H9 (cell line): Measurements from ENCODE around the gene ADAMTSL2. TPM values are rescaled to one million over a fixed set of nuclear protein-coding genes. Genes with fewer than 3 reads are reported as not detected.

Experiments used
- DNase-seq: peaks from one replicate; pipeline ENCODE4 v3.0.0-alpha.2; 2017
- H2AFZ ChIP-seq: one replicate; pipeline ENCODE4 v1.6.1; 2013; ENCODE audit warnings: mild to moderate bottlenecking, low read length, control low read depth, moderate library complexity
- H2AK5ac ChIP-seq: 2 replicates; pipeline ENCODE4 v1.6.1; 2013; ENCODE audit warnings: low read length, control low read depth, mixed read lengths; ENCODE audit not compliant: insufficient read length
- H2BK120ac ChIP-seq: one replicate; pipeline ENCODE4 v1.6.1; 2013; ENCODE audit warnings: low read depth, mild to moderate bottlenecking, low read length, control low read depth, inconsistent platforms; ENCODE audit not compliant: poor library complexity, severe bottlenecking
- H2BK12ac ChIP-seq: 2 replicates; pipeline ENCODE4 v1.6.1; 2013; ENCODE audit warnings: low read length, control low read depth, mixed read lengths, low read depth; ENCODE audit not compliant: insufficient read length
- H2BK15ac ChIP-seq: 2 replicates; pipeline ENCODE4 v1.6.1; 2013; ENCODE audit warnings: low read depth, low read length, control low read depth
- H2BK20ac ChIP-seq: one replicate; pipeline ENCODE4 v1.6.1; 2013; ENCODE audit warnings: low read depth, mild to moderate bottlenecking, low read length, control low read depth, inconsistent platforms; ENCODE audit not compliant: poor library complexity, severe bottlenecking
- H2BK5ac ChIP-seq: 2 replicates; pipeline ENCODE4 v1.6.1; 2013; ENCODE audit warnings: low read length, control low read depth, mixed read lengths; ENCODE audit not compliant: insufficient read length
- H3K14ac ChIP-seq: 2 replicates; pipeline ENCODE4 v1.6.1; 2013; ENCODE audit warnings: low read length, control low read depth; ENCODE audit not compliant: insufficient read depth
- H3K18ac ChIP-seq: 2 replicates; pipeline ENCODE4 v1.6.1; 2013; ENCODE audit warnings: low read depth, mild to moderate bottlenecking, mixed read lengths, low read length, control low read depth; ENCODE audit not compliant: insufficient read length
- H3K23ac ChIP-seq: 2 replicates; pipeline ENCODE4 v1.6.1; 2013; ENCODE audit warnings: low read length, control low read depth, mixed read lengths, low read depth; ENCODE audit not compliant: insufficient read length
- H3K23me2 ChIP-seq: 2 replicates; pipeline ENCODE4 v1.6.1; 2013; ENCODE audit warnings: low read depth, mild to moderate bottlenecking, mixed read lengths, low read length, control low read depth; ENCODE audit not compliant: insufficient read length, poor library complexity, severe bottlenecking
- H3K27ac ChIP-seq: 2 replicates; pipeline ENCODE4 v1.5.1; 2013; ENCODE audit warnings: low read length, control low read depth, mixed read lengths, low read depth; ENCODE audit not compliant: insufficient read length
- H3K27me3 ChIP-seq: 2 replicates; pipeline ENCODE4 v1.6.1; 2013; ENCODE audit warnings: low read length, control low read depth, inconsistent platforms; ENCODE audit not compliant: insufficient read depth
- H3K4ac ChIP-seq: 2 replicates; pipeline ENCODE4 v1.6.1; 2013; ENCODE audit warnings: low read depth, mild to moderate bottlenecking, control low read depth, inconsistent platforms, low read length, moderate library complexity
- H3K4me1 ChIP-seq: 2 replicates; pipeline ENCODE4 v1.6.1; 2013; ENCODE audit warnings: low read length, control low read depth, inconsistent platforms; ENCODE audit not compliant: insufficient read depth
- H3K4me2 ChIP-seq: 2 replicates; pipeline ENCODE4 v1.6.1; 2013; ENCODE audit warnings: low read length, control low read depth, mixed read lengths; ENCODE audit not compliant: insufficient read length, insufficient read depth
- H3K56ac ChIP-seq: 2 replicates; pipeline ENCODE4 v1.6.1; 2013; ENCODE audit warnings: low read depth, mild to moderate bottlenecking, mixed read lengths, low read length, control low read depth; ENCODE audit not compliant: insufficient read length
- H3K79me1 ChIP-seq: 2 replicates; pipeline ENCODE4 v1.6.1; 2013; ENCODE audit warnings: low read depth, mild to moderate bottlenecking, moderate library complexity, low read length, control low read depth, inconsistent platforms; ENCODE audit not compliant: insufficient read depth, poor library complexity, severe bottlenecking
- H3K79me2 ChIP-seq: 2 replicates; pipeline ENCODE4 v1.6.1; 2013; ENCODE audit warnings: low read length, control low read depth, inconsistent platforms; ENCODE audit not compliant: insufficient read depth
- H3K9ac ChIP-seq: 2 replicates; pipeline ENCODE4 v1.6.1; 2013; ENCODE audit warnings: low read length, control low read depth, mixed read lengths; ENCODE audit not compliant: insufficient read length; ENCODE audit errors: extremely low read depth
- H3K9me3 ChIP-seq: one replicate; pipeline ENCODE4 v1.6.1; 2013; ENCODE audit warnings: low read depth, low read length, inconsistent platforms; ENCODE audit not compliant: control insufficient read depth
- H3T11ph ChIP-seq: one replicate; pipeline ENCODE4 v1.6.1; 2013; ENCODE audit warnings: mild to moderate bottlenecking, low read length, control low read depth, inconsistent platforms
- H4K20me1 ChIP-seq: one replicate; pipeline ENCODE4 v1.6.1; 2013; ENCODE audit not compliant: control insufficient read depth, insufficient read length, insufficient read depth
- H4K5ac ChIP-seq: 2 replicates; pipeline ENCODE4 v1.6.1; 2013; ENCODE audit warnings: low read depth, mild to moderate bottlenecking, mixed read lengths, low read length, control low read depth; ENCODE audit not compliant: insufficient read length
- H4K8ac ChIP-seq: replicated peaks from 2 replicates; pipeline ENCODE4 v1.6.1; 2013; ENCODE audit warnings: low read length, control low read depth, mixed read lengths, low read depth; ENCODE audit not compliant: insufficient read length
- H4K91ac ChIP-seq: 2 replicates; pipeline ENCODE4 v1.6.1; 2013; ENCODE audit warnings: low read depth, mild to moderate bottlenecking, moderate library complexity, mixed read lengths, low read length, control low read depth; ENCODE audit not compliant: insufficient read length
- H3K27ac Mint-ChIP-seq, 3 experiments: 2 replicates in 2 of 3; 3 replicates in 1 of 3; pipeline ENCODE4 v1.8.0; 2020 to 2021; ENCODE audit warnings: mixed read lengths in 3 of 3, mild to moderate bottlenecking in 1 of 3, moderate library complexity in 1 of 3
- H3K27me3 Mint-ChIP-seq: 2 replicates; pipeline ENCODE4 v1.8.0; 2021; ENCODE audit warnings: low read depth, mild to moderate bottlenecking, moderate library complexity, mixed read lengths
- H3K36me3 Mint-ChIP-seq, 3 experiments: 2 replicates in 2 of 3; 3 replicates in 1 of 3; pipeline ENCODE4 v1.8.0; 2020 to 2021; ENCODE audit warnings: low read depth in 3 of 3, mixed read lengths in 3 of 3; ENCODE audit not compliant: insufficient read depth in 1 of 3
- H3K4me1 Mint-ChIP-seq, 2 experiments: 2 replicates each; pipeline ENCODE4 v1.8.0; 2020; ENCODE audit warnings: mixed read lengths in 2 of 2
- H3K4me3 Mint-ChIP-seq, 2 experiments: 2 replicates in 1 of 2; 3 replicates in 1 of 2; pipeline ENCODE4 v1.8.0; 2020 to 2021; ENCODE audit warnings: mild to moderate bottlenecking in 2 of 2, mixed read lengths in 2 of 2, moderate library complexity in 1 of 2
- H3K9me3 Mint-ChIP-seq, 2 experiments: 2 replicates in 1 of 2; 3 replicates in 1 of 2; pipeline ENCODE4 v1.8.0; 2020; ENCODE audit warnings: mild to moderate bottlenecking in 2 of 2, mixed read lengths in 2 of 2, moderate library complexity in 1 of 2
- CTCF ChIP-seq: fragments of 200-600 bp; sonication (generic); conservative IDR thresholded peaks from 3 replicates; pipeline ENCODE4 v1.8.0; 2021; ENCODE audit warnings: antibody characterized with exemption, mild to moderate bottlenecking
- WGBS: extraction: QIAGEN DNeasy Blood & Tissue Kit; methylation state at CpG from one replicate; pipeline ENCODE4 v1.1.7; 2013; ENCODE audit warnings: missing lambda C conversion rate, low lambda C conversion rate, mixed read lengths; ENCODE audit not compliant: insufficient read length; ENCODE audit errors: extremely low coverage; 5-methylcytosine and 5-hydroxymethylcytosine counted together
- total RNA-seq: library from RNA; stranded (reverse); gene quantifications from 2 replicates; pipeline ENCODE4 v1.2.1, GENCODE V29; 2021

The ADAMTSL2 gene
- total RNA-seq, 1 experiment from 2014 or later: 0.61 TPM

- Histone ChIP-seq H3K23me2 (no peaks in the 10 kb centered on the region), H3K79me1 (no peaks in the 10 kb centered on the region), H3K27me3 (no peaks in the 10 kb centered on the region), H2BK20ac (no peak overlapping the region), H3K14ac (no peak overlapping the region; the same call in 1 of the 2 replicates), H3K4me2 (no peak overlapping the region), H4K8ac (no peak overlapping the region), H3K56ac (no peak overlapping the region), H3K9me3 (no peaks in the 10 kb centered on the region), H3K79me2 (no peaks in the 10 kb centered on the region), H3T11ph (no peak overlapping the region), H2BK12ac (no peak overlapping the region), H4K91ac (no peak overlapping the region), H3K23ac (no peak overlapping the region), H3K4me1 (no peaks in the 10 kb centered on the region; the same call in 1 of the 2 replicates), H3K9ac (no peak overlapping the region), H2BK120ac (no peak overlapping the region), H4K5ac (no peak overlapping the region), H2BK15ac (no peak overlapping the region), H3K4ac (no peak overlapping the region), H2AK5ac (no peak overlapping the region), H2BK5ac (no peak overlapping the region), H3K27ac (no peak overlapping the region), H2AFZ (no peak overlapping the region), H3K18ac (no peak overlapping the region), H4K20me1 (no peaks in the 10 kb centered on the region)
- H3K4me3 Mint-ChIP-seq: no peak overlapping the region
- WGBS: no CpG with 5 or more reads among the region's 3 CpGs
- H3K27ac Mint-ChIP-seq: no peak overlapping the region
- no peaks in the 10 kb centered on the region for H3K9me3 Mint-ChIP-seq
- no peaks in the 10 kb centered on the region for H3K36me3 Mint-ChIP-seq
- no peak for TF ChIP-seq CTCF
- H3K27me3 Mint-ChIP-seq: peaks cover 3% of the 10 kb centered on the region
- peaks cover 45 to 57% of the 10 kb centered on the region in 2 experiments for H3K4me1 Mint-ChIP-seq
- DNase-seq: no peak
Measured at GRCh38 chr9:133583111-133583510, 48.6 kb downstream of the ADAMTSL2 start.
